MM.1S (cell line): ENCODE measurements around the gene XYLT1.

Experiments
- DNase-seq: peaks from one replicate; pipeline ENCODE4 v3.0.0-alpha.2; 2015
- H2AFZ ChIP-seq: fragments of 300-600 bp; sonication (generic); 2 replicates; pipeline ENCODE4 v1.6.0; 2016; ENCODE audit warnings: antibody characterized with exemption, low read length
- H3F3A ChIP-seq: fragments of 300-600 bp; sonication (generic); 2 replicates; pipeline ENCODE4 v1.6.1; 2016; ENCODE audit warnings: mild to moderate bottlenecking, antibody characterized with exemption, low read length, moderate library complexity, mixed read lengths; ENCODE audit not compliant: insufficient read depth
- H3K27ac ChIP-seq: fragments of 300-600 bp; sonication (generic); 2 replicates; pipeline ENCODE4 v1.5.1; 2016; ENCODE audit warnings: mild to moderate bottlenecking, low read length
- H3K27me3 ChIP-seq: fragments of 300-600 bp; sonication (generic); replicated peaks from 2 replicates; pipeline ENCODE4 v1.6.0; 2016; ENCODE audit warnings: low read length; ENCODE audit not compliant: insufficient read depth
- H3K36me3 ChIP-seq: fragments of 300-600 bp; sonication (generic); replicated peaks from 2 replicates; pipeline ENCODE4 v1.6.1; 2016; ENCODE audit warnings: mild to moderate bottlenecking, low read length, mixed read lengths; ENCODE audit not compliant: insufficient read depth
- H3K4me1 ChIP-seq: fragments of 300-600 bp; sonication (generic); 2 replicates; pipeline ENCODE4 v1.6.1; 2016; ENCODE audit warnings: low read length, mixed read lengths
- H3K4me2 ChIP-seq: fragments of 300-600 bp; sonication (generic); 2 replicates; pipeline ENCODE4 v1.6.0; 2016; ENCODE audit warnings: low read depth, low read length
- H3K4me3 ChIP-seq: fragments of 300-600 bp; sonication (generic); 2 replicates; pipeline ENCODE4 v1.5.1; 2016; ENCODE audit warnings: low read length, mixed read lengths
- H3K79me2 ChIP-seq: fragments of 300-600 bp; sonication (generic); 2 replicates; pipeline ENCODE4 v1.6.1; 2016; ENCODE audit warnings: mixed run types, low read length, mixed read lengths
- H3K9ac ChIP-seq: fragments of 300-600 bp; sonication (generic); 2 replicates; pipeline ENCODE4 v1.6.1; 2016; ENCODE audit warnings: low read length, mixed read lengths
- H3K9me2 ChIP-seq: fragments of 300-600 bp; sonication (generic); replicated peaks from 2 replicates; pipeline ENCODE4 v1.6.1; 2016; ENCODE audit warnings: mild to moderate bottlenecking, low read length, mixed read lengths; ENCODE audit not compliant: insufficient read depth
- H3K9me3 ChIP-seq: fragments of 300-600 bp; sonication (generic); replicated peaks from 2 replicates; pipeline ENCODE4 v1.6.1; 2016; ENCODE audit warnings: mild to moderate bottlenecking, low read length, mixed read lengths; ENCODE audit not compliant: insufficient read depth
- H4K20me1 ChIP-seq: fragments of 300-600 bp; sonication (generic); 2 replicates; pipeline ENCODE4 v1.6.1; 2016; ENCODE audit warnings: mild to moderate bottlenecking, low read length, moderate library complexity, mixed read lengths; ENCODE audit not compliant: insufficient read depth
- CTCF ChIP-seq: fragments of 300-600 bp; sonication (generic); IDR thresholded peaks from 2 replicates; pipeline ENCODE4 v1.5.1; 2016; ENCODE audit warnings: antibody characterized with exemption, low read length, mixed read lengths
- EZH2 ChIP-seq: fragments of 300-600 bp; sonication (generic); optimal IDR thresholded peaks from 2 replicates; pipeline ENCODE3; 2017; ENCODE audit warnings: low read depth, mild to moderate bottlenecking, antibody characterized with exemption, low read length, mixed read lengths
- EZH2phosphoT487 ChIP-seq: fragments of 300-600 bp; sonication (generic); IDR thresholded peaks from 2 replicates; pipeline ENCODE4 v1.6.1; 2018; ENCODE audit warnings: antibody characterized with exemption, low read length

The XYLT1 gene

DNA sequence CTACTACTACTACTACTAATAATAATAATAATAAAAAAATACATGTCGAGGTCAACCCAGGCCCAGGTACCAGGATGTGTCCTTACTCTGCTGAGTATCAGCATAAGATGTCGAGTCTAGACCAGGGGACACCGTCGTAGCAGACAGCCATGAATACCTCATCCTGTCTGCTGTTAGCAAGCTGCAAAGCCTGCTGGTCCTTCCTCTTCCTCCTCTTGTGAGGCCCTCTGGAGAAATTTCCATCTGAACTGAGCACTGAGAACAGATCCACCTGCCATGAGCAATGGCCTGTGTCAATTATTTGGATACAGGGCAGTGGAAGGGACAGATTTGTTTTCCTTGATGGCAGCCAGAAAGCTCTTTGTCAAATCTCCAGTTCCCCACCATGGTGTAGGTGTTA, 168.5 kb downstream of the XYLT1 start:
- H3K9ac ChIP-seq: no peak overlapping the region

GRCh38 chr16:17301593-17302135, 169.1 kb downstream of the XYLT1 start:
- no peaks in the 10 kb centered on the region for H3F3A ChIP-seq
- no peak for TF ChIP-seq EZH2phosphoT487
- DNase-seq: peak; percentile 38
- H3K4me2 ChIP-seq: no peak overlapping the region
- H3K27ac ChIP-seq: no peak overlapping the region
- no peaks in the 10 kb centered on the region for H3K9me2 ChIP-seq
- peaks cover 33% of the 10 kb centered on the region for H3K79me2 ChIP-seq
- no peak overlapping the region for H3K9ac ChIP-seq
- no peaks in the 10 kb centered on the region for H3K36me3 ChIP-seq
- H2AFZ ChIP-seq: no peak overlapping the region
- H4K20me1 ChIP-seq: no peaks in the 10 kb centered on the region
- no peaks in the 10 kb centered on the region for H3K9me3 ChIP-seq
- no peaks in the 10 kb centered on the region for H3K27me3 ChIP-seq
- H3K4me3 ChIP-seq: no peak overlapping the region
- H3K4me1 ChIP-seq: no peaks in the 10 kb centered on the region

More for the DNA sequence above, 168.5 kb downstream of the XYLT1 start:
- H3K9me3 ChIP-seq: no peaks in the 10 kb centered on the region
- no peak for DNase-seq
- H3K4me3 ChIP-seq: no peak overlapping the region
- H3K79me2 ChIP-seq: peaks cover 33% of the 10 kb centered on the region
- H3K27ac ChIP-seq: no peak overlapping the region
- no peak overlapping the region for H2AFZ ChIP-seq
- no peaks in the 10 kb centered on the region for H3K27me3 ChIP-seq
- H3K9me2 ChIP-seq: no peaks in the 10 kb centered on the region
- no peak overlapping the region for H3K4me2 ChIP-seq
- no peaks in the 10 kb centered on the region for H3F3A ChIP-seq
- H4K20me1 ChIP-seq: no peaks in the 10 kb centered on the region
- no peaks in the 10 kb centered on the region for H3K4me1 ChIP-seq
- no peak for TF ChIP-seq CTCF
- TF ChIP-seq EZH2phosphoT487: no peak
- TF ChIP-seq EZH2: no peak
- H3K36me3 ChIP-seq: no peaks in the 10 kb centered on the region

- Histone ChIP-seq H3K9me2 (no peaks in the 10 kb centered on the region), H2AFZ (no peak overlapping the region), H3K9me3 (no peaks in the 10 kb centered on the region), H3K79me2 (peaks cover 33% of the 10 kb centered on the region), H3F3A (no peaks in the 10 kb centered on the region), H3K27me3 (no peaks in the 10 kb centered on the region), H3K36me3 (no peaks in the 10 kb centered on the region), H3K4me3 (no peak overlapping the region), H3K4me2 (no peak overlapping the region), H3K4me1 (no peaks in the 10 kb centered on the region), H3K27ac (no peak overlapping the region), H3K9ac (no peak overlapping the region), H4K20me1 (no peaks in the 10 kb centered on the region)
- DNase-seq: no peak
- TF ChIP-seq EZH2phosphoT487 (no peak), CTCF (no peak), EZH2 (no peak)
Observed at GRCh38 chr16:17301184-17301583, 169.6 kb downstream of the XYLT1 start.

DNA sequence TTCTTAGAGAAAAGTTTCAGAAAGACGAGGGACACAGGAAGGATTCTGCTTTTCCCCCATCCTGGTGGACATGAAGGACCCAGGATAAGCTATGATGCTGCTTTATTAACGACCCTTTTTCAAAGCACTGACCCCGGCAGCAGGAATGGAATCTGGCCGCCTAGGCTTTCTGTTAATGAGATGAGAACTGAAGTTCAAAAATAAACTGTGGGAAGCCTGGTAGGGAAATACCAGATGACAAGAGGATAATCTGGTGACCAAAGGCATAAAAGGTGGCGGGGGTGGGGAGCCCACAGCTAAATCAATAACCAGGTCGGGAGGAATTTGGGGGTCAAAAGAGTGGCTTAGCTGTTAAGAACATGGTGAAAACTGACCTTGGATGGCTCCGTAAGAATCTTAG, 171.0 kb downstream of the XYLT1 start:
- Histone ChIP-seq H3K4me2 (no peak overlapping the region), H3K79me2 (peaks cover 32% of the 10 kb centered on the region), H4K20me1 (no peaks in the 10 kb centered on the region), H3K9ac (no peak overlapping the region), H3K9me3 (no peaks in the 10 kb centered on the region), H3K27ac (no peak overlapping the region), H2AFZ (no peak overlapping the region), H3K36me3 (no peaks in the 10 kb centered on the region), H3K9me2 (no peaks in the 10 kb centered on the region), H3K4me1 (peaks cover 9% of the 10 kb centered on the region), H3K27me3 (no peaks in the 10 kb centered on the region), H3K4me3 (no peak overlapping the region), H3F3A (peaks cover 2% of the 10 kb centered on the region; the same call in 1 of the 2 replicates)
- TF ChIP-seq CTCF (no peak), EZH2phosphoT487 (no peak), EZH2 (no peak)
- no peak for DNase-seq
